Esophagus mucosa (tissue), 1 donor: ENCODE results near the gene TNPO2. TPM values are rescaled to one million over a fixed set of nuclear protein-coding genes. Genes with fewer than 3 reads are reported as not detected.

Experiments
- total RNA-seq: library from RNA; stranded (reverse); gene quantifications from one replicate; pipeline ENCODE4 v1.2.4, GENCODE V29; 2023
- donor health status: DM: yes; HTN: yes; CAD: no.

The TNPO2 gene
- total RNA-seq, 1 donor from 2014 or later: 36.0 TPM

Other genes with a start within 250 kb of the TNPO2 start
- 0.52 TPM for gene ZNF709, start 239.1 kb downstream of the TNPO2 start, total RNA-seq
- 4.1 TPM for gene ZNF564, start 172.4 kb downstream of the TNPO2 start, total RNA-seq
- gene ZNF490, start 113.1 kb downstream of the TNPO2 start, total RNA-seq: 5.2 TPM
- gene ZNF791, start 113.0 kb downstream of the TNPO2 start, total RNA-seq: 14.7 TPM
- gene MAN2B1, start 57.2 kb downstream of the TNPO2 start, total RNA-seq: 29.0 TPM
- 4.0 TPM for gene WDR83, start 57.1 kb downstream of the TNPO2 start, total RNA-seq
- gene DHPS, start 42.1 kb downstream of the TNPO2 start, total RNA-seq: 34.1 TPM
- not detected for gene GNG14, start 35.9 kb downstream of the TNPO2 start, total RNA-seq
- 11.1 TPM for gene FBXW9, start 27.3 kb downstream of the TNPO2 start, total RNA-seq
- 122 TPM for gene TRIR, start 10.8 kb upstream of the TNPO2 start, total RNA-seq
- gene GET3, start 13.6 kb upstream of the TNPO2 start, total RNA-seq: 60.9 TPM
- not detected for gene BEST2, start 27.9 kb upstream of the TNPO2 start, total RNA-seq
- gene HOOK2, start 51.6 kb upstream of the TNPO2 start, total RNA-seq: 38.2 TPM
- 267 TPM for gene JUNB, start 67.6 kb upstream of the TNPO2 start, total RNA-seq
- gene PRDX2, start 77.9 kb upstream of the TNPO2 start, total RNA-seq: 304 TPM
- 9.7 TPM for gene THSD8, start 78.1 kb upstream of the TNPO2 start, total RNA-seq
- gene RNASEH2A, start 82.7 kb upstream of the TNPO2 start, total RNA-seq: 20.0 TPM
- not detected for gene RTBDN, start 110.6 kb upstream of the TNPO2 start, total RNA-seq
- gene MAST1, start 114.6 kb upstream of the TNPO2 start, total RNA-seq: not detected
- 22.5 TPM for gene DNASE2, start 157.5 kb upstream of the TNPO2 start, total RNA-seq
- gene KLF1, start 163.3 kb upstream of the TNPO2 start, total RNA-seq: not detected
- 16.1 TPM for gene GCDH, start 167.2 kb upstream of the TNPO2 start, total RNA-seq
- gene SYCE2, start 195.4 kb upstream of the TNPO2 start, total RNA-seq: 0.56 TPM
- 46.6 TPM for gene FARSA, start 209.8 kb upstream of the TNPO2 start, total RNA-seq
- gene CALR, start 214.7 kb upstream of the TNPO2 start, total RNA-seq: 586 TPM
- 65.6 TPM for gene RAD23A, start 221.9 kb upstream of the TNPO2 start, total RNA-seq
- 20.7 TPM for gene GADD45GIP1, start 233.3 kb upstream of the TNPO2 start, total RNA-seq
- gene DAND5, start 245.6 kb upstream of the TNPO2 start, total RNA-seq: not detected